OCI-LY7 (cell line): ENCODE measurements around the gene HES4. TPM values are rescaled to one million over a fixed set of nuclear protein-coding genes. Genes with fewer than 3 reads are reported as not detected.

Experiments used
- BruUV-seq: library from RNA; stranded (reverse); fragments of 400-500 nt; replicated peaks from 2 replicates; lab custom pipeline; 2021; lab: Mats Ljungman, UMichigan
- CTCF ChIA-PET: fragments of 300-600 bp; sonication (Branson Sonifier 250); formaldehyde crosslinking; loops from one replicate; lab custom pipeline; 2022; ENCODE audit warnings: antibody characterized with exemption; ENCODE audit not compliant: unreplicated experiment; lab: Charles Lee
- POLR2A ChIA-PET: fragments of 300-600 bp; sonication (Branson Sonifier 250); formaldehyde crosslinking; loops from one replicate; lab custom pipeline; 2022; ENCODE audit warnings: antibody characterized with exemption; lab: Charles Lee
- DNase-seq: peaks from one replicate; pipeline ENCODE4 v3.0.0-alpha.2; 2015; ENCODE audit warnings: low spot score
- H2AFZ ChIP-seq: fragments of 200-600 bp; sonication (generic), shearing (Covaris generic); 2 replicates; pipeline ENCODE4 v1.6.1; 2014; ENCODE audit warnings: mild to moderate bottlenecking, antibody characterized with exemption, low read length, moderate library complexity
- H3K27ac ChIP-seq: fragments of 200-600 bp; sonication (generic); 2 replicates; pipeline ENCODE4 v1.5.1; 2014; ENCODE audit warnings: mixed run types, low read depth, mild to moderate bottlenecking, moderate library complexity, low read length, inconsistent platforms; ENCODE audit not compliant: poor library complexity, severe bottlenecking
- H3K36me3 ChIP-seq: fragments of 200-600 bp; sonication (generic); 2 replicates; pipeline ENCODE4 v1.6.1; 2014; ENCODE audit warnings: mild to moderate bottlenecking, antibody characterized with exemption, low read length, moderate library complexity, mixed read lengths; ENCODE audit not compliant: insufficient read depth
- H3K4me1 ChIP-seq: fragments of 200-600 bp; sonication (generic); 2 replicates; pipeline ENCODE4 v1.5.1; 2014; ENCODE audit warnings: mild to moderate bottlenecking, low read length; ENCODE audit not compliant: insufficient read depth, poor library complexity, severe bottlenecking
- H3K4me2 ChIP-seq: fragments of 200-600 bp; sonication (generic); 2 replicates; pipeline ENCODE4 v1.6.1; 2014; ENCODE audit warnings: mild to moderate bottlenecking, low read length
- H3K4me3 ChIP-seq: fragments of 200-600 bp; sonication (generic); 2 replicates; pipeline ENCODE4 v1.5.1; 2014; ENCODE audit warnings: mild to moderate bottlenecking, low read depth, low read length; ENCODE audit not compliant: poor library complexity, severe bottlenecking
- H3K79me2 ChIP-seq: fragments of 200-600 bp; sonication (generic); 2 replicates; pipeline ENCODE4 v1.6.1; 2016; ENCODE audit warnings: low read depth, mild to moderate bottlenecking, low read length, moderate library complexity, mixed read lengths; ENCODE audit not compliant: insufficient read depth
- H3K9me2 ChIP-seq: fragments of 200-600 bp; sonication (generic); 2 replicates; pipeline ENCODE4 v1.6.1; 2016; ENCODE audit warnings: mild to moderate bottlenecking, low read length, mixed read lengths; ENCODE audit not compliant: insufficient read depth
- H3K9me3 ChIP-seq: fragments of 200-600 bp; sonication (generic); 2 replicates; pipeline ENCODE4 v1.6.1; 2014; ENCODE audit warnings: mild to moderate bottlenecking, mixed run types, low read length, mixed read lengths
- H4K20me1 ChIP-seq: fragments of 200-600 bp; sonication (generic); 2 replicates; pipeline ENCODE4 v1.6.1; 2014; ENCODE audit warnings: mild to moderate bottlenecking, antibody characterized with exemption, low read length, moderate library complexity, mixed read lengths; ENCODE audit not compliant: insufficient read depth
- EZH2phosphoT487 ChIP-seq: fragments of 200-600 bp; sonication (generic); IDR thresholded peaks from 2 replicates; pipeline ENCODE4 v1.6.1; 2018; ENCODE audit warnings: low read depth, borderline replicate concordance, mild to moderate bottlenecking, mixed run types, antibody characterized with exemption, low read length, moderate library complexity, mixed read lengths
- intact Hi-C: fragments of 100-400 bp; cut with micrococcal nuclease; formaldehyde crosslinking; loops from one replicate; pipeline ENCODE4 v1.10.0; 2022; ENCODE audit not compliant: unreplicated experiment
- total RNA-seq, 2 experiments: library from RNA; depleted of rRNA in 1 of 2; stranded (reverse); fragments of >200 nt in 1 of 2; shearing (Covaris generic) in 1 of 2; gene quantifications; 2 replicates each; pipeline ENCODE4 v1.2.3, GENCODE V29; 2014 to 2022
- TF ChIP-seq, protein P1 (sequence below): fragments of 200-600 bp; sonication (generic); conservative IDR thresholded peaks from 2 replicates; pipeline ENCODE4 v1.5.1; 2014; ENCODE audit warnings: mild to moderate bottlenecking, antibody characterized with exemption, low read length, moderate library complexity, mixed read lengths

HES4 gene
- total RNA-seq, 2 experiments from 2014 or later, result not detected

GRCh38 chr1:955474-955873 is 44.4 kb downstream of the HES4 start:
- Histone ChIP-seq H4K20me1 (peaks cover 4% of the 10 kb centered on the region; the same call in 1 of the 2 replicates), H3K79me2 (peaks cover 20% of the 10 kb centered on the region), H3K9me2 (no peaks in the 10 kb centered on the region), H3K9me3 (no peaks in the 10 kb centered on the region), H3K4me2 (no peak overlapping the region), H3K4me1 (peaks cover 10% of the 10 kb centered on the region), H3K36me3 (peaks cover 67% of the 10 kb centered on the region), H2AFZ (no peak overlapping the region), H3K4me3 (no peak overlapping the region), H3K27ac (no peak overlapping the region)
- no TSS peak for BruUV-seq
- intact Hi-C loops, result no loop called here
- TF ChIP-seq, protein P1, sequence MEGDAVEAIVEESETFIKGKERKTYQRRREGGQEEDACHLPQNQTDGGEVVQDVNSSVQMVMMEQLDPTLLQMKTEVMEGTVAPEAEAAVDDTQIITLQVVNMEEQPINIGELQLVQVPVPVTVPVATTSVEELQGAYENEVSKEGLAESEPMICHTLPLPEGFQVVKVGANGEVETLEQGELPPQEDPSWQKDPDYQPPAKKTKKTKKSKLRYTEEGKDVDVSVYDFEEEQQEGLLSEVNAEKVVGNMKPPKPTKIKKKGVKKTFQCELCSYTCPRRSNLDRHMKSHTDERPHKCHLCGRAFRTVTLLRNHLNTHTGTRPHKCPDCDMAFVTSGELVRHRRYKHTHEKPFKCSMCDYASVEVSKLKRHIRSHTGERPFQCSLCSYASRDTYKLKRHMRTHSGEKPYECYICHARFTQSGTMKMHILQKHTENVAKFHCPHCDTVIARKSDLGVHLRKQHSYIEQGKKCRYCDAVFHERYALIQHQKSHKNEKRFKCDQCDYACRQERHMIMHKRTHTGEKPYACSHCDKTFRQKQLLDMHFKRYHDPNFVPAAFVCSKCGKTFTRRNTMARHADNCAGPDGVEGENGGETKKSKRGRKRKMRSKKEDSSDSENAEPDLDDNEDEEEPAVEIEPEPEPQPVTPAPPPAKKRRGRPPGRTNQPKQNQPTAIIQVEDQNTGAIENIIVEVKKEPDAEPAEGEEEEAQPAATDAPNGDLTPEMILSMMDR, result no peak
- CTCF ChIA-PET, result no interaction called here
- POLR2A ChIA-PET, result no interaction called here
- no peak for DNase-seq

GRCh38 chr1:954927-955326 is 45.0 kb downstream of the HES4 start:
- intact Hi-C loops, result no loop called here
- DNase-seq, result no peak
- no peak overlapping the region for H3K27ac ChIP-seq
- H2AFZ ChIP-seq, result no peak overlapping the region
- no TSS peak for BruUV-seq
- peaks cover 72% of the 10 kb centered on the region for H3K36me3 ChIP-seq
- no peaks in the 10 kb centered on the region for H3K9me2 ChIP-seq
- H3K9me3 ChIP-seq, result no peaks in the 10 kb centered on the region
- POLR2A ChIA-PET, result no interaction called here
- H3K79me2 ChIP-seq, result peaks cover 20% of the 10 kb centered on the region
- CTCF ChIA-PET, result no interaction called here
- peaks cover 10% of the 10 kb centered on the region for H3K4me1 ChIP-seq
- peaks cover 4% of the 10 kb centered on the region; the same call in 1 of the 2 replicates for H4K20me1 ChIP-seq
- no peak overlapping the region for H3K4me2 ChIP-seq
- TF ChIP-seq, protein P1, result no peak
- TF ChIP-seq EZH2phosphoT487, result no peak
- H3K4me3 ChIP-seq, result no peak overlapping the region

- Histone ChIP-seq H3K79me2 (peaks cover 17% of the 10 kb centered on the region), H4K20me1 (peaks cover 4% of the 10 kb centered on the region; the same call in 1 of the 2 replicates), H3K4me2 (no peak overlapping the region), H3K9me2 (no peaks in the 10 kb centered on the region), H2AFZ (no peak overlapping the region), H3K9me3 (no peaks in the 10 kb centered on the region), H3K4me3 (no peak overlapping the region), H3K27ac (no peak overlapping the region), H3K4me1 (peaks cover 10% of the 10 kb centered on the region), H3K36me3 (peaks cover 84% of the 10 kb centered on the region)
- DNase-seq, result no peak
- TF ChIP-seq, protein P1, result no peak
- TF ChIP-seq EZH2phosphoT487, result no peak
- CTCF ChIA-PET, result no interaction called here
- no TSS peak for BruUV-seq
- POLR2A ChIA-PET, result no interaction called here
- intact Hi-C loops, result no loop called here
Observed at GRCh38 chr1:953524-954320, 46.2 kb downstream of the HES4 start.
